Spleen (tissue), 11 donors: Measurements from ENCODE around the gene ZNF3. TPM values are rescaled to one million over a fixed set of nuclear protein-coding genes. Genes with fewer than 3 reads are reported as not detected.

ENCODE experiments used
- DNase-seq: peaks from one replicate; pipeline ENCODE4 v3.0.0-alpha.2; 2020
- H3K27ac ChIP-seq, 8 donors: fragments of 200-600 bp; sonication (generic) in 7 of 8; 1 replicate in 4 of 8; 2 replicates in 4 of 8; pipeline versions ENCODE4 v1.5.0 to v1.8.0; 2016 to 2021; ENCODE audit warnings: inconsistent platforms in 4 of 8, mild to moderate bottlenecking in 4 of 8, moderate library complexity in 1 of 8
- H3K27me3 ChIP-seq, 7 donors: fragments of 200-600 bp; sonication (generic) in 6 of 7; replicated peaks in 1 of 7; 1 replicate in 4 of 7; 2 replicates in 3 of 7; pipeline versions ENCODE4 v1.5.0 to v1.8.0; 2016 to 2021; ENCODE audit warnings: inconsistent platforms in 3 of 7, mild to moderate bottlenecking in 1 of 7
- H3K36me3 ChIP-seq, 6 donors: fragments of 200-600 bp; sonication (generic) in 5 of 6; 1 replicate in 4 of 6; 2 replicates in 2 of 6; pipeline versions ENCODE4 v1.5.0 to v1.8.0; 2016 to 2021; ENCODE audit warnings: inconsistent platforms in 2 of 6
- H3K4me1 ChIP-seq, 6 donors: fragments of 200-600 bp; sonication (generic) in 5 of 6; 1 replicate in 3 of 6; 2 replicates in 3 of 6; pipeline versions ENCODE4 v1.5.0 to v1.8.0; 2016 to 2021; ENCODE audit warnings: inconsistent platforms in 3 of 6
- H3K4me3 ChIP-seq, 8 donors: fragments of 200-600 bp; sonication (generic) in 7 of 8; 1 replicate in 4 of 8; 2 replicates in 4 of 8; pipeline versions ENCODE4 v1.5.0 to v1.8.0; 2016 to 2021; ENCODE audit warnings: inconsistent platforms in 4 of 8, mild to moderate bottlenecking in 4 of 8, moderate library complexity in 2 of 8
- H3K9me3 ChIP-seq, 8 donors: fragments of 200-600 bp; sonication (generic) in 7 of 8; 1 replicate in 4 of 8; 2 replicates in 4 of 8; pipeline versions ENCODE4 v1.5.0 to v1.8.0; 2016 to 2021; ENCODE audit warnings: inconsistent platforms in 4 of 8
- CTCF ChIP-seq, 11 experiments: fragments of 200-600 bp in 7 of 11; fragments of 450-650 bp in 4 of 11; sonication (generic) in 4 of 11; IDR thresholded peaks in 8 of 11; conservative IDR thresholded peaks in 3 of 11; 1 replicate in 7 of 11; 2 replicates in 4 of 11; pipeline versions ENCODE4 v1.4.0 to v1.8.0; 2016 to 2021; ENCODE audit warnings: antibody characterized with exemption in 11 of 11, inconsistent platforms in 4 of 11, mild to moderate bottlenecking in 1 of 11
- POLR2A ChIP-seq, 3 donors: fragments of 450-650 bp; IDR thresholded peaks; one replicate each; pipeline ENCODE4 v1.5.1; 2017; ENCODE audit warnings: antibody characterized with exemption in 3 of 3, mild to moderate bottlenecking in 1 of 3
- POLR2AphosphoS5 ChIP-seq, 3 donors: sonication (generic); formaldehyde crosslinking; IDR thresholded peaks; one replicate each; pipeline ENCODE4 v1.5.1; 2017; ENCODE audit warnings: antibody characterized with exemption in 3 of 3
- WGBS, 5 donors: extraction: QIAGEN DNeasy Blood & Tissue Kit in 3 of 5; methylation state at CpG; one replicate each; pipeline versions ENCODE4 v1.1.5 to v1.1.7; 2013 to 2018; 5-methylcytosine and 5-hydroxymethylcytosine counted together
- intact Hi-C: fragments of 100-400 bp; cut with DNase I; formaldehyde crosslinking; loops from one replicate; pipeline ENCODE4 v1.15.0; 2023; ENCODE audit warnings: low total_unique reads
- microRNA-seq, 3 donors: library from miRNA; unstranded; fragments of <30 nt; microRNA quantifications; one replicate each; pipeline versions ENCODE4 to v1.1.0, GENCODE V29; 2019 to 2020
- polyA plus RNA-seq, 3 donors: library from polyadenylated mRNA; stranded (reverse); fragments of 200-250 nt; gene quantifications; one replicate each; pipeline ENCODE4 v1.2.1, GENCODE V29; 2013
- small RNA-seq, 4 donors: library from RNA; depleted of rRNA; stranded (forward); fragments of <200 nt; gene quantifications; one replicate each; pipeline ENCODE3, GENCODE V24; 2016
- total RNA-seq, 7 donors: library from RNA; depleted of rRNA in 3 of 7; stranded (reverse); fragments of >200 nt in 3 of 7; fragmentation: NEBNext Ultra II Directional in 4 of 7; extraction: Animal tissue kit (Norgen Biotek cat#: 25700) in 4 of 7; gene quantifications; one replicate each; pipeline versions ENCODE4 v1.1.0 to v1.2.1, GENCODE V29; 2016 to 2021
- donor health status: healthy with polysubstance abuse.
- donor health status: DM: no; HTN: no; CAD: no; lungs with moderate emphysema.
- donor health status: DM: no; HTN: no; CAD: no.
- donor health status: Bipolar disorder and iron deficiency.
- donor health status: healthy.
- donor health status: DM: no; HTN: no; CAD: no.
- donor health status: DM: yes; HTN: yes; CAD: no.

The ZNF3 gene
- total and polyA plus RNA-seq, 10 donors, result 11.0 to 34.0 (median 27.9) TPM

GRCh38 chr7:100023526-100023925, 58.0 kb downstream of the ZNF3 start:
- peak overlapping the region in 2 of 8 donors; percentile 2 to 11 for H3K27ac ChIP-seq
- no peak for TF ChIP-seq CTCF (IDR thresholded peaks at IDR 0.05 in 8 of 11, conservative IDR thresholded peaks at IDR 0.05 in 3 of 11)
- no peak for TF ChIP-seq POLR2A (IDR thresholded peaks at IDR 0.05)
- no peak for TF ChIP-seq POLR2AphosphoS5 (IDR thresholded peaks at IDR 0.05)
- DNase-seq, result no peak
- WGBS, 5 donors, result 86 to 92% (median 92%) methylated on average over 12 of the region's 12 CpGs
- no peaks in the 10 kb centered on the region for H3K9me3 ChIP-seq
- no peak overlapping the region for H3K4me3 ChIP-seq
- peaks cover 7 to 88% (median 57%) of the 10 kb centered on the region in 6 donors for H3K36me3 ChIP-seq
- peaks cover 0 to 55% (median 20%) of the 10 kb centered on the region in 6 donors for H3K4me1 ChIP-seq
- H3K27me3 ChIP-seq, result no peaks in the 10 kb centered on the region
- intact Hi-C loops, result no loop called here

GRCh38 chr7:100022621-100023020, 58.9 kb downstream of the ZNF3 start:
- Histone ChIP-seq H3K4me1 (peaks cover 0 to 64% (median 26%) of the 10 kb centered on the region in 6 donors), H3K27me3 (no peaks in the 10 kb centered on the region), H3K27ac (no peak overlapping the region), H3K4me3 (no peak overlapping the region), H3K36me3 (peaks cover 7 to 80% (median 53%) of the 10 kb centered on the region in 6 donors), H3K9me3 (no peaks in the 10 kb centered on the region)
- DNase-seq, result no peak
- intact Hi-C loops, result no loop called here
- no peak for TF ChIP-seq POLR2A (IDR thresholded peaks at IDR 0.05)
- TF ChIP-seq CTCF (IDR thresholded peaks at IDR 0.05 in 8 of 11, conservative IDR thresholded peaks at IDR 0.05 in 3 of 11), result no peak
- TF ChIP-seq POLR2AphosphoS5 (IDR thresholded peaks at IDR 0.05), result no peak
- 64 to 85% (median 79%) methylated on average over 5 of the region's 5 CpGs for WGBS, 5 donors

- no peak for DNase-seq
- Histone ChIP-seq H3K4me1 (peaks cover 10 to 78% (median 39%) of the 10 kb centered on the region in 6 donors), H3K4me3 (no peak overlapping the region), H3K27me3 (no peaks in the 10 kb centered on the region), H3K9me3 (no peaks in the 10 kb centered on the region), H3K27ac (peak overlapping the region in 1 of 8 donors; percentile 18), H3K36me3 (peaks cover 7 to 66% (median 45%) of the 10 kb centered on the region in 6 donors)
- 83 to 93% (median 90%) methylated on average over 3 of the region's 3 CpGs for WGBS, 5 donors
- intact Hi-C loops, result no loop called here
- no peak for TF ChIP-seq CTCF (IDR thresholded peaks at IDR 0.05 in 8 of 11, conservative IDR thresholded peaks at IDR 0.05 in 3 of 11)
Measured at GRCh38 chr7:100021297-100021696, 60.2 kb downstream of the ZNF3 start.

Small RNA genes lying within 50 kb of the gene (microRNA-seq; reads per million reads assigned to microRNA genes)
- 1,787 to 4,141 (median 2,143) reads per million in 3 donors for gene MIR106B
- gene MIR25, result 490 to 708 (median 499) reads per million in 3 donors
- gene MIR93, result 2,951 to 5,803 (median 3,862) reads per million in 3 donors

Small RNA genes lying within 50 kb of the gene (small RNA-seq; reads per million reads assigned to genes)
- gene MIR106B (45.6 to 71.3 (median 61.7) reads per million in 4 donors), gene MIR25 (1,337 to 2,011 (median 1,753) reads per million in 4 donors), gene MIR93 (81.4 to 113 (median 106) reads per million in 4 donors)

Other genes with a start within 250 kb of the ZNF3 start
- gene OR2AE1, start 204.7 kb downstream of the ZNF3 start, total RNA-seq, result under 1 TPM in 1 of 7 donors, not detected in 6; 0.94 TPM
- not detected for gene OR2AE1, start 204.7 kb downstream of the ZNF3 start, polyA plus RNA-seq
- gene TRIM4, start 162.2 kb downstream of the ZNF3 start, total RNA-seq, result 10 to 100 TPM; 34.7 to 58.5 (median 40.3) TPM
- 10 to 100 TPM; 14.3 to 20.9 (median 14.7) TPM for gene TRIM4, start 162.2 kb downstream of the ZNF3 start, polyA plus RNA-seq
- gene GJC3, start 152.1 kb downstream of the ZNF3 start, total RNA-seq, result 1 to 10 TPM in 1 of 7 donors, under 1 TPM in 1, not detected in 5; 0.47 to 1.0 TPM
- gene GJC3, start 152.1 kb downstream of the ZNF3 start, polyA plus RNA-seq, result under 1 TPM in 2 of 3 donors, not detected in 1; 0.29 to 0.53 TPM
- gene AZGP1, start 105.7 kb downstream of the ZNF3 start, total RNA-seq, result under 1 TPM in 1 of 7 donors, not detected in 6; 0.79 TPM
- gene AZGP1, start 105.7 kb downstream of the ZNF3 start, polyA plus RNA-seq, result 1 to 10 TPM in 1 of 3 donors, under 1 TPM in 2; 0.13 to 2.3 (median 0.36) TPM
- 10 to 100 TPM; 29.7 to 77.9 (median 65.7) TPM for gene ZKSCAN1, start 66.1 kb downstream of the ZNF3 start, total RNA-seq
- gene ZKSCAN1, start 66.1 kb downstream of the ZNF3 start, polyA plus RNA-seq, result 10 to 100 TPM in 2 of 3 donors, 1 to 10 TPM in 1; 7.3 to 11.5 (median 10.6) TPM
- gene ZSCAN21, start 31.9 kb downstream of the ZNF3 start, total RNA-seq, result 10 to 100 TPM in 2 of 7 donors, 1 to 10 TPM in 5; 7.2 to 14.3 (median 9.2) TPM
- 1 to 10 TPM; 3.7 to 6.1 (median 5.0) TPM for gene ZSCAN21, start 31.9 kb downstream of the ZNF3 start, polyA plus RNA-seq
- 10 to 100 TPM; 47.0 to 86.7 (median 64.7) TPM for gene COPS6, start 7.2 kb upstream of the ZNF3 start, total RNA-seq
- 10 to 100 TPM; 80.7 to 89.6 (median 83.5) TPM for gene COPS6, start 7.2 kb upstream of the ZNF3 start, polyA plus RNA-seq
- gene MCM7, start 19.7 kb upstream of the ZNF3 start, total RNA-seq, result 10 to 100 TPM; 49.5 to 74.7 (median 64.8) TPM
- 10 to 100 TPM; 72.3 to 92.7 (median 75.8) TPM for gene MCM7, start 19.7 kb upstream of the ZNF3 start, polyA plus RNA-seq
- 10 to 100 TPM in 5 of 7 donors, 1 to 10 TPM in 2; 9.2 to 18.0 (median 12.0) TPM for gene AP4M1, start 19.9 kb upstream of the ZNF3 start, total RNA-seq
- 10 to 100 TPM in 2 of 3 donors, 1 to 10 TPM in 1; 8.7 to 10.1 (median 10.1) TPM for gene AP4M1, start 19.9 kb upstream of the ZNF3 start, polyA plus RNA-seq
- 10 to 100 TPM; 29.7 to 44.0 (median 36.5) TPM for gene TAF6, start 37.6 kb upstream of the ZNF3 start, total RNA-seq
- 10 to 100 TPM; 16.5 to 36.6 (median 21.3) TPM for gene TAF6, start 37.6 kb upstream of the ZNF3 start, polyA plus RNA-seq
- 10 to 100 TPM; 12.4 to 19.7 (median 15.2) TPM for gene CNPY4, start 37.9 kb upstream of the ZNF3 start, total RNA-seq
- 10 to 100 TPM in 2 of 3 donors, 1 to 10 TPM in 1; 9.7 to 14.1 (median 11.0) TPM for gene CNPY4, start 37.9 kb upstream of the ZNF3 start, polyA plus RNA-seq
- gene MBLAC1, start 45.2 kb upstream of the ZNF3 start, total RNA-seq, result 1 to 10 TPM; 1.7 to 4.4 (median 2.0) TPM
- gene MBLAC1, start 45.2 kb upstream of the ZNF3 start, polyA plus RNA-seq, result 1 to 10 TPM; 1.8 to 2.7 (median 2.4) TPM
- 100 to 1,000 TPM; 152 to 328 (median 187) TPM for gene LAMTOR4, start 67.2 kb upstream of the ZNF3 start, total RNA-seq
- 100 to 1,000 TPM; 470 to 709 (median 574) TPM for gene LAMTOR4, start 67.2 kb upstream of the ZNF3 start, polyA plus RNA-seq
- 10 to 100 TPM; 33.0 to 68.7 (median 48.2) TPM for gene TRAPPC14, start 77.0 kb upstream of the ZNF3 start, total RNA-seq
- gene TRAPPC14, start 77.0 kb upstream of the ZNF3 start, polyA plus RNA-seq, result 10 to 100 TPM; 33.0 to 54.5 (median 51.4) TPM
- 1 to 10 TPM; 1.3 to 6.2 (median 3.0) TPM for gene GAL3ST4, start 86.9 kb upstream of the ZNF3 start, total RNA-seq
- 1 to 10 TPM; 1.0 to 2.8 (median 1.1) TPM for gene GAL3ST4, start 86.9 kb upstream of the ZNF3 start, polyA plus RNA-seq
- 1 to 10 TPM; 2.4 to 5.3 (median 4.5) TPM for gene GPC2, start 95.7 kb upstream of the ZNF3 start, total RNA-seq
- 1 to 10 TPM; 2.1 to 4.4 (median 4.2) TPM for gene GPC2, start 95.7 kb upstream of the ZNF3 start, polyA plus RNA-seq
- gene STAG3, start 96.2 kb upstream of the ZNF3 start, total RNA-seq, result 10 to 100 TPM in 5 of 7 donors, 1 to 10 TPM in 2; 8.0 to 59.6 (median 31.4) TPM
- gene STAG3, start 96.2 kb upstream of the ZNF3 start, polyA plus RNA-seq, result 100 to 1,000 TPM in 2 of 3 donors, 10 to 100 TPM in 1; 69.5 to 123 (median 104) TPM
- gene PVRIG, start 138.2 kb upstream of the ZNF3 start, total RNA-seq, result 10 to 100 TPM; 21.9 to 58.7 (median 33.9) TPM
- gene PVRIG, start 138.2 kb upstream of the ZNF3 start, polyA plus RNA-seq, result 10 to 100 TPM; 20.3 to 41.2 (median 30.2) TPM
- gene SPDYE3, start 226.0 kb upstream of the ZNF3 start, total RNA-seq, result not detected
- gene SPDYE3, start 226.0 kb upstream of the ZNF3 start, polyA plus RNA-seq, result under 1 TPM; 0.09 to 0.22 (median 0.15) TPM